ENCODE data around the gene DZIP1L.

- TF ChIP-seq, protein P1, sequence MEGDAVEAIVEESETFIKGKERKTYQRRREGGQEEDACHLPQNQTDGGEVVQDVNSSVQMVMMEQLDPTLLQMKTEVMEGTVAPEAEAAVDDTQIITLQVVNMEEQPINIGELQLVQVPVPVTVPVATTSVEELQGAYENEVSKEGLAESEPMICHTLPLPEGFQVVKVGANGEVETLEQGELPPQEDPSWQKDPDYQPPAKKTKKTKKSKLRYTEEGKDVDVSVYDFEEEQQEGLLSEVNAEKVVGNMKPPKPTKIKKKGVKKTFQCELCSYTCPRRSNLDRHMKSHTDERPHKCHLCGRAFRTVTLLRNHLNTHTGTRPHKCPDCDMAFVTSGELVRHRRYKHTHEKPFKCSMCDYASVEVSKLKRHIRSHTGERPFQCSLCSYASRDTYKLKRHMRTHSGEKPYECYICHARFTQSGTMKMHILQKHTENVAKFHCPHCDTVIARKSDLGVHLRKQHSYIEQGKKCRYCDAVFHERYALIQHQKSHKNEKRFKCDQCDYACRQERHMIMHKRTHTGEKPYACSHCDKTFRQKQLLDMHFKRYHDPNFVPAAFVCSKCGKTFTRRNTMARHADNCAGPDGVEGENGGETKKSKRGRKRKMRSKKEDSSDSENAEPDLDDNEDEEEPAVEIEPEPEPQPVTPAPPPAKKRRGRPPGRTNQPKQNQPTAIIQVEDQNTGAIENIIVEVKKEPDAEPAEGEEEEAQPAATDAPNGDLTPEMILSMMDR (conservative IDR thresholded peaks at IDR 0.05; ENCODE audit: low read depth, low read length): no peak
- TF ChIP-seq EZH2 (IDR thresholded peaks at IDR 0.05; ENCODE audit: borderline replicate concordance, low read depth, low read length, poor library complexity, severe bottlenecking): no peak
Observed at GRCh38 chr3:138124188-138124587, 8.8 kb upstream of the DZIP1L start.
